ENCODE measurements around the gene ITM2C.
A peak's percentile ranks its signal among the peaks of the same experiment; 100 is the strongest.

Gene ITM2C

DNA sequence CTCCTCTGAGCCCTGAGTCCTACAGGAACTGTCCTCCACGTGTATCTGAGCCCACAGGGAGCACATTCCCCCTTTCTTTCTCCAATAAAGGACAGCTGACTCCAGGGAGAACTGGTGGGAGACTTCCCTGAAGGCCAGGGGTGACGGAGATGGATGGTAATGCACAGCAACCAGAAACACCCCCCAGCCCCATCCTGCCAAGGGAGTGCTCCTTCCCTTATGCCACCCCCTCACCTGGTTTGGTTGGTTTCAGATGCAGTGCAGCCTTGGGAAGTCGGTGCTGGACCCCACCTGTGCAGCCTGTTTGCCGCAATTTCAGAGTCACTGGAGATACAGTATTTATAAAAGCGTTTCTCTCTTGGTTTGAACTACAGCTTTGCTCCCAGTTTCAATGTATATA lies 36.3 kb downstream of the ITM2C start:
- no peak overlapping the region for H3K4me3 ChIP-seq (replicated peaks in 1 of 2; ENCODE audit: low read depth in 2 of 2, low read length in 2 of 2)
- TF ChIP-seq, protein P1, sequence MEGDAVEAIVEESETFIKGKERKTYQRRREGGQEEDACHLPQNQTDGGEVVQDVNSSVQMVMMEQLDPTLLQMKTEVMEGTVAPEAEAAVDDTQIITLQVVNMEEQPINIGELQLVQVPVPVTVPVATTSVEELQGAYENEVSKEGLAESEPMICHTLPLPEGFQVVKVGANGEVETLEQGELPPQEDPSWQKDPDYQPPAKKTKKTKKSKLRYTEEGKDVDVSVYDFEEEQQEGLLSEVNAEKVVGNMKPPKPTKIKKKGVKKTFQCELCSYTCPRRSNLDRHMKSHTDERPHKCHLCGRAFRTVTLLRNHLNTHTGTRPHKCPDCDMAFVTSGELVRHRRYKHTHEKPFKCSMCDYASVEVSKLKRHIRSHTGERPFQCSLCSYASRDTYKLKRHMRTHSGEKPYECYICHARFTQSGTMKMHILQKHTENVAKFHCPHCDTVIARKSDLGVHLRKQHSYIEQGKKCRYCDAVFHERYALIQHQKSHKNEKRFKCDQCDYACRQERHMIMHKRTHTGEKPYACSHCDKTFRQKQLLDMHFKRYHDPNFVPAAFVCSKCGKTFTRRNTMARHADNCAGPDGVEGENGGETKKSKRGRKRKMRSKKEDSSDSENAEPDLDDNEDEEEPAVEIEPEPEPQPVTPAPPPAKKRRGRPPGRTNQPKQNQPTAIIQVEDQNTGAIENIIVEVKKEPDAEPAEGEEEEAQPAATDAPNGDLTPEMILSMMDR (IDR thresholded peaks at IDR 0.05; ENCODE audit: low read depth, low read length) = no peak
- no peak for DNase-seq (ENCODE audit: low read depth in 2 of 2)

DNA sequence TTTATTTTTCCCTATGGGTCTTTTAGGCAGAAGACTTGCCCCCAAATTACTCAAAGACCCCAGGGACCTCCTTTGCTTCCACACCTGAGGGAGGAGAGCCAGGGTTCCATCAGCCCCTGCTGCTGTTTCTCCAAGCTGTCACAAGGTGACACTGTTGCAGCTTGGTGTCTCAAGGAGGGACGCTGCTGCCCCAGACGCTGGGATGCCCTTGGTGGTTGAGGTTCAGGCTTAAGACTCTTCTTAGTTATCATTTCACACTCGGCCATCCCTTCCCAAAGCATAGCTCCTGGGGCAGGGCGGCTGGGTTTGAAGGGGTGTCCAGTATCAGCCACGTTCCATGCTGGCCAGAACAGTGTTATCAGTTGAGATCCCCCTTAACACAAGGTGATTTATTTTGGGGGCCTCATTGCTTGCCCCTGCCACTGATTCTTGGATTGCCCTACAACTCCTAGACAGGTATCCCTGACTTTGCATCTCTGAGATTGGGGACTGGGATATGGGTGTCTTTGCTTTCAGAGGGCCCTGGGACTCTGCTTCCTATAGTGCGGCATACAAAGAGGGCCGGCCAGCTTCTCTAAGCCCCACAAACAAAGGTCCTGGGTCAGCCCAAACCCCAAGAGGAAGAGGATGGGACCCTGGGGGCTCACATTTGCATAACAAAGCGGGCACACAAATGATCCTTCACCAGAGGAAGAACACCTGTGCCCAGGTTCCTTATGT lies 37.6 kb downstream of the ITM2C start:
- H3K4me3 ChIP-seq (replicated peaks in 1 of 2; ENCODE audit: low read depth in 2 of 2, low read length in 2 of 2) = no peak overlapping the region
- peak; percentile 76 for DNase-seq (ENCODE audit: low read depth in 2 of 2)
- TF ChIP-seq, protein P1 (IDR thresholded peaks at IDR 0.05; ENCODE audit: low read depth, low read length) = peak; percentile 89

DNA sequence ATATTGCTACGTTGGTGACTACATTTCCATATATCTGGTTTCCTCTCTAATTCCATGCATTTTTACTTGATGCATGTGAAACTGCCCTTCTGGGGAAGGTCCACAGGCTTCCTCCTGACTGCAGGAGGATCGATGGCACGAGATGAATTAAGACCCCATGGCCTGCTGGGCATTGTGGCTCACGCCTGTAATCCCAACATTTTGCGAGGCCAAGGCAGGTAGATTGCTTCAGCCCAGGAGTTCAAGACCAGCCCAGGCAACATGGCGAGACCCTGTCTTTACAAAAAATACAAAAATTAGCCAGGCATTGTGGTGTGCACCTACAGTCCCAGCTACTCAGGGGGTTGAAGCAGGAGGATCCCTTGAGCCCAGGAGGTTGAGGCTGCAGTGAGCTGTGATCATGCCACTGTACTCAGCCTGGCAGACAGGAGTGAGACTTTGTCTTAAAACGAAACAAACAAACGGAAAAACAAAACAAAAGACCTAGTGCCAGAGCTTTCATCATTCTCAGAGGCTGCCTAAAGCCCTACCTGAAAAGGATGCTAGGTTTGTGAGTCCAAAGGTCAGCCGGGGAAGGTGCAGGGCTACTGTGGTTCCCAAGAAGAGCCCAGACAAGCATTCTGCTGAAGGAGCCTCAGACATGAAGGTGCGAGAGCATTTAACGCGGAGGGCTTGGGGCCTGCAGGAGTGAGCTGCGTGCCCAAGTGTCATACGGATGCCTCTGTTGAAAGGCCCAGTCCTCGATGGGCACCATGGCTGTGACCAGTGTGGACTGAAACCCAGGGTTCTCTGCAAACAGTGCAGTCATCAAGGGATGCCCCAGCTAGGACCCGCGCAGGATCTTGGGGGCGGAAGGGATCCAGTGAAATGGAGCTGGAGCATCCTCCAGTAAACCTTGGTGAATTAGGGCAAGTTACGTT lies 38.7 kb downstream of the ITM2C start:
- TF ChIP-seq, protein P1 (IDR thresholded peaks at IDR 0.05; ENCODE audit: low read depth, low read length) = no peak
- no peak for DNase-seq (ENCODE audit: low read depth in 2 of 2)

DNA sequence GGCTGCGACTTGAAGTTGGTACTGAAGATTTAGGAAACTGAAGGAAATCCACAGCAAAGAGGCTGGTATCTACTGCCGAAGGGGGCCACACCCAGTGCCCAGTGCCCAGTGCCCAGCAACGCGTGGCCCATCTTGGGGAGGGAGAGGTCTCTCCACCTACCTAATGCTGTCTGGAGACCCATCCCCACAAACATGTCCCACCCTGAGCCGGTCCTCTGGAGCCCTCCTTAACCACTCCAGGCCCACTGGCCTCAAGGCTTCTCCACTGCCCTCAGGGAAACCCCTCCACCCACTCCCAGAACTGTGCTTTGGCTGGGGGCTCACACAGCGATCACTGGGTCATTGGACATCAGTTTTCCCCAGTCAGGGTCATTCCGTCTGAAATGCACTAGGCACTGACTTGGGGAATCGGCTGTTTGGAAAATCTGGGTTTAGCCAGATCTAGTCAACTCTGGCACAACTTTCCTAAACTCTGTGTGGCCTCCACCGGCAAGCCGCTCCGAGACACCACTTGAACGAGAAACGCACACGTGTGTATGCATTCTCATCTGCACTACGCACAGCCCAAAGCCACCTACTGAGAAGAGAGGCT lies 40.2 kb downstream of the ITM2C start:
- DNase-seq (ENCODE audit: low read depth in 2 of 2) = no peak
- H3K4me3 ChIP-seq (replicated peaks in 1 of 2; ENCODE audit: low read depth in 2 of 2, low read length in 2 of 2) = no peak overlapping the region
- TF ChIP-seq, protein P1 (IDR thresholded peaks at IDR 0.05; ENCODE audit: low read depth, low read length) = no peak

More for the DNA sequence above, 38.7 kb downstream of the ITM2C start:
- no peak overlapping the region for H3K4me3 ChIP-seq (replicated peaks in 1 of 2; ENCODE audit: low read depth in 2 of 2, low read length in 2 of 2)

DNA sequence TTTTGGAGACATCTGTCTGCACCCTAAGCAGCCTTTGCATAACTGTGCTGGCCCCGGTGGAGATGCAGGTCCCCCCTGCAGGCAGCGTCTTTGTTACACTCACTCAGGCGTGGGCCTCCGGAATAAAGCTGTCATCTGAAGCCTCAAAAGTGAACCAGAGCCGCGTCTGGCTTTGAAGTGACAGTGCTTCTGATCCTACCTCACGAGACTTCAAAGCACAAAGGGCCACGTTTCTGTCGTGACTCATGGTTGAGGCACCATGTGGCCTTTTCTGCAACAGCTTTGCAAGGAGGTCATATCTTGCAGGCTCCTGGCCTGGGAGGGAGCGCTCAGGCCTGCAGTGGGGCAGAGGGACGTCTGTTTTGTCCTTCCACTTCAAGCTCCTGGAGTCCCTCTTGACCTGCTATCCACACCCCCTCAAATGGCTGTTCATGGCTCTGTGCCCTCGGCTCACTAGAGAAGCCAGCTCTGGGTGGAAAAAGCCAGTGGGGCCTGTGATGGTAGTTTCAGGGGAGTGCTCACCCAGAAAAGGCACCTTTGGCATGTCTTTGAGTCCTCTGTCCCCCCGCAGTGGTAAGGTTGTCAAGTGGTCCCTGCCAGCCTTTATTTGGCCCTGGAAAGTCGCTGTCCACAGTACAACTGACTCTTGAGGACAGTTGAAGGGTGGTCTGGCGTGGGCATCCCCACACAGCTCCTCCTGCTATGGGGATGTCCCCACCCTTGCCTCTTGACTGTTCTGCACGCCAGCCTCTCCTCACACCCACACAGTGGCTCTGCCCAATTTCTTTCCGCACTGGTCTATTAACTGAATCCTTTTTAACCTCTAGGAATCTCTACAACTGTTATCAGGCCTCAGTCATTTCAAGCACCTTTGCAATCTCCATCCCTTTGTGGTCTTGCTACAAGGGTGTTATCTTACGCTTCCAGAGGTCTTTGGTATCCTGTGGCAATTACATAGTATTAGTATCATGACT lies 41.0 kb downstream of the ITM2C start:
- H3K4me3 ChIP-seq (replicated peaks in 1 of 2; ENCODE audit: low read depth in 2 of 2, low read length in 2 of 2) = no peak overlapping the region
- peak in 1 of 2 donors; percentile 12 for DNase-seq (ENCODE audit: low read depth in 2 of 2)
- TF ChIP-seq, protein P1 (IDR thresholded peaks at IDR 0.05; ENCODE audit: low read depth, low read length) = no peak

Data from cardiac fibroblast (primary cell).